Dermis microvascular lymphatic vessel endothelial cell (primary cell): ENCODE measurements around the gene ZNF714. TPM values are rescaled to one million over a fixed set of nuclear protein-coding genes. Genes with fewer than 3 reads are reported as not detected.
"Not testable (repeated sequence)": the region's sequence is repeated elsewhere in the genome, so short reads cannot be mapped to it uniquely, and the experiment has no call there.

Experiments
- DNase-seq, 2 donors: peaks; one replicate each; pipeline versions ENCODE4 v3.0.0 to v3.0.0-alpha.2; 2010; ENCODE audit warnings: low read depth in 2 of 2
- total RNA-seq: library from RNA; depleted of rRNA; stranded (reverse); fragments of >200 nt; gene quantifications from 2 replicates; pipeline ENCODE4 v1.2.1, GENCODE V29; 2014

ZNF714 gene
- total RNA-seq, 1 donor from 2014 or later: 7.1 TPM

DNA sequence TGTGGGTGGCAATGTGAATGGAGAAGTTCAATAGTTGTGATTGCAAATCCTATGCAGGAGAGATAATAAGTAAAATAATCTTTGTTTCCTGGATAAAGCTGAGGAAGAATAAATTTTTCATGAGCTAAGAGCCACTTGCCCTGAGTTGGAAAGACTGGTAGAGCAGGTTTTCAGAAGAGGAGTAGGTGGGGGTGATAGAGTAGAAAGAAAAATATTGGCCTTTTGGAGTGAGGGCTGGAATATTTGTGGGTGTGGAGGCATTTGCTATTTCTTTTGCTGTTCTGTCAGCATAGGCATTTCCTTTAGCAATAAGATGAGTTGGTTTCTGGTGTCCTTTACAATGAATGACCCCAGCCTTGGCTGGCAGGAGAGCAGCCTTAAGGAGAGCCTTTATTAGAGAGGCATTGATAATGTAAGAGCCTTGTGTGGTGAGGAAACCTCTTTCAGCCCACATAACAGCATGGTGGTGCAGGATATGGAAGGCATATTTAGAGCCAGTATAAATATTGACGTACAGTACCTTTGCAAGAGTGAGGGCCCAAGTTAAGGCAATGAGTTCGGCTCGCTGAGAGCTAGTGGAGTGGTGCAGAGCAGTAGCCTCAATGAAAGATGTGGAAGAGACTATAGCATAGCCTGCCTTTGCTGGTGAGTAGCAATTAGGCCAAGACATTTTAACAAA is 48.2 kb downstream of the ZNF714 start:
- no peak for DNase-seq

DNA sequence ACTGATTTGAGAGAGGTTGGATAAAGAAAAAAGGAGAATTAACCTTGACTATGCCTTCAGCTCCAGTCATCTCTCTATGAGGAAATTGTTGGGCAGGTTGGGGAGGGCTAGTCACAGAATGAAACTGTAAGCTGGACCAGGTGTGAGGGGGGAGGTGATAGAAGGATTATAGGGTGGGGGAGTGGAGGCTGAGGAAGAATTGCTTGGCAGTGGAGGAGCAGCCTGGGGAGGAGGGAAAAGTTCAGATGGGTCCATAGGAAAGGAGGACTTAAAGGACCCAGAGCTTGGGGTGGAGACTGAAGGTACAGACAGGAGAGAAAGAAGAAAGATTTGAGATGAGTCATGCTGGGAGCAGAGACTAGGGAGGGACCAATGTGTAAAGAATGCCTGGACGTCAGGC is 51.6 kb downstream of the ZNF714 start:
- DNase-seq: no peak

DNA sequence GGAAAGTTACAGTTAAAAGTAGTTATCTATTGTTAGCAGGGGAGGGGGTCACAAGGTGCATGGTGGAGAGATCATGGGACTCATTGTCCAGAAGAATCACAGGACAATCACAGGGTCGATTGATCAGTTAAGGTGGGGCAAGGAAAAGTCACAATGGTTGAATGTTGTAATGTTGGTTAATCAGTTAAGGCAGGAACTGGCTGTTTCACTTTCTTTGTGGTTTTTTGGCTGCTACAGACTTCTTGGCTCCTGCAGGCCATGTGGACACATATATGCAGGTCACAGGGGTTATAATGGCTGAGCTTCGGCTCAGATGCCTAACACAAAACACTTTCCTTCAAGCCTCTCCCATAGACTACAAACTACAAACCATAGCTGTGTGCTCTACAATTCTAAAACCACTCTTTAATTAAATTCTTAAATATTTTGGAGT is 52.9 kb downstream of the ZNF714 start:
- DNase-seq: no peak

DNA sequence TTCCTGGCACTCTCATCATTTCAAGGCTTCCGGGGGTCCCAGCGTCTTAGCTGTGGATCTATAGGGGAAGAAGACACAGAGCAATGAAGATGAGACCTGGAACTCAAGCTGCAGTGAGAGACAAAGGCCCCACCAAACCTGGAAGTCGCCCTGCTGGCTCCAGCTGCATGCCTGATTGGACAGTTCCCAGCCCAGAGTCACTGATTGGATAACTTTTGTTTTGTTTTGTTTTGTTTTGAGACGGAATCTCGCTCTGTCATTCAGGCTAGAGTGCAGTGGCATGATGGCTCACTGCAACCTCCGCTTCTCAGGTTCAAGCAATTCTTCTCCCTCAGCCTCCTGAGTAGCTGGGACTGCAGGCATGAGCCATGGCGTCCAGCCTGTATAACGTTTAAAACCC is 53.4 kb downstream of the ZNF714 start:
- DNase-seq: no peak

DNA sequence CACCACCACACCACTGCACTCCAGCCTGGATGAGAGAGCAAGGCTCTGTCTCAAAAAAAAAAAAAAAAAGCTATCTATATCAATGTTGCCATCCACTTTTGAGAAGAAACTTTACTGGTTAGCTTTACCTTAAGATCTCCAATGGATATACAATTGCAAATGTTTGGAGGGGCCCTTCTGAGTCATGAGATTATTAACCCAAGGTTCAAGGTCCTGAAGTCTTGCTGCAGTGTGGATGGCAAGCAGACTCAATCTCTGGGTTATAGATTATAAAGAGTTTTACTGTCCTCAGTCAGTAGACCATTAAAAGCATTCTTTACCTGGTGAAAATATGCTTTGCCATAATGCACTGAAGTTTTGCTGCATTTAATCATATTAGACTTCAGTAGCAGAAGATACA is 56.1 kb downstream of the ZNF714 start:
- no peak for DNase-seq

DNA sequence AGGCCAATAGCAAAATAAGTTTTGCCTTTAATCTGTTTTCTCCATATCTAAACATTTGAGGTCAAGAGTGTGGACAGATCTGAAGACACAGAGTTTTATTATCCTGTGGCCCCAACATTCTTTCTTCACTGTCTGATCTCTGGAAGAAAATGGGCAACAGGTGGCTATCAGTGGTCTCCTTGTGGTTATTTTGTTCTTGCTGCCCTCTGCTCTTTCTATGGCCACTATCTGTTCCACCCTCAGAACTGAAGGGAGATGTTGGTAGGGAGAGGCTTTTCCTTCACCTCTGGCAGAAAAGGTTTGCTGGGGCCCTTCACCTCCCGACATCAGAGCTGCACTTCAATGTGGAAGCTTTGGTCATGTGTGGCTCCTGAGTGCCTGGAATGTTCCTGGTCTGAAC is 59.0 kb downstream of the ZNF714 start:
- DNase-seq: not testable (repeated sequence)

DNA sequence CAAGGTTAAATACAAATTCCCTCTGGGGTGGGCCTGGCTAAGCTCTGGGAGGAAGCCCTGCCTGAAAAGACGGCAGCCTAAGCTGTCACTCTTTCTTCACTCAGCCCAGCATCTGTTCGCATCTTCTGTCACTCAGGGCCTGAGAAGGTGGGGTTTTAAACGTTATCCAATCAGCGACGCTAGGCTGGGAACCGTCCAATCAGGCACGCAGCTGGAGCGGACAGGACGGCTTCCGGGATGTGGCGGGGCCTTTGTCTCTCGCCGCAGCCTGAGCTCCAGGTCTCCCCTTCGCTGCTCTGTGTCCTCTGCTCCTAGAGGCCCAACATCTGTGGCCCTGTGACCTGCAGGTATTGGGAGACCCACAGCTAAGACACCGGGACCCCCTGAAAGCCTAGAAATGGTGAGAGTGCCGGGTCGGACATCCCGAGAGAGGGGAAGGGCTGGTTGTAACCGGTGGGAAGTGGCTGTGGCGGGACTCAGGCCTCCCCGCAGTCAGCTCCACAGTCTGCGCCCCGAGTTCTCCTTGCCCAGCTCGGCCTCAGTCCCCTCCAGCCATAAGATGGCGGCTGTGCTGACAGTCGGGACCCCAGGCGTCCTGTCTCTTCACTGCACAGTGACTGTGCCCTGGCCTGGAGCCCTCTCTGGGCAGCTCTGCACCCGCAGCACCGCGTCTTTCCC is 59.9 kb downstream of the ZNF714 start, which contains the start of gene ZNF431:
Gene ZNF431 (plus strand): TSS at position 254 of the 678 bp plus-strand sequence. CDS start 144 bp downstream, at position 398.
- peak; percentile 89 to 95 for DNase-seq

DNA sequence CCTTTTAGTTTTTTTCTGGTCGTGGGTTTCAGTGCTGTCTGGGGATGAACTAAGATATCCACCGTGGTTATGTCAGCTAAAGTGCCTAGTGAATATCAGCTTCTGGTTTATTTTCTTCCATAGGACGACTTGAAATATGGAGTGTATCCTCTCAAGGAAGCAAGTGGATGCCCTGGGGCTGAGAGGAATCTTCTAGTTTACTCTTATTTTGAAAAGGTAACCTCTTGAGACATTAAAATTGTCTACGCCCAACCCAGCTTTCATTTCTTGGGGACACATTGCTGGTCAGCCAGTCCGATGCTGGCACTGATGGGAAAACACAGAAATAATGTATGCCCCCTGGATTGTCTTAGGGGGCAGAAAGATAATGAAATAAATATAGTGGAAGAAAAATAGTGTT is 61.4 kb downstream of the ZNF714 start:
- DNase-seq: no peak

DNA sequence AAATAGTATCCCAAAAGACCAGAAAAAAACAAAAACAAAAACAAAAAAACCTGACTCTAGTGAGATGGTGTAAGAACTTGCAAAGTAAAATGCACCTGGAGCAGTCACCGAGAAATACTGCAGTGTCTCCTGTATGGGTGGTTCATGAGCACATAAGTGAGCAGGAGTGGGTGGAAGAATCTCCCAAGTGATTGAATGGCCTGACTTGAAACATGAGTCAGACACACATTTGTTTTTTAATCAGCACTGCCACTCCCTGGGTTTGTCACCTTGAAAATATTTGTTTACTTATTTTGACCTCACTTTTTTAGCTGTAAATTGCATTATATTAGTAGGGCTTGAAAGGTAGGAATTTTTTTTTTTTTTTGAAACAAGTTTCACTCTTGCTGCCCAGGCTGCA is 61.9 kb downstream of the ZNF714 start:
- no peak for DNase-seq

DNA sequence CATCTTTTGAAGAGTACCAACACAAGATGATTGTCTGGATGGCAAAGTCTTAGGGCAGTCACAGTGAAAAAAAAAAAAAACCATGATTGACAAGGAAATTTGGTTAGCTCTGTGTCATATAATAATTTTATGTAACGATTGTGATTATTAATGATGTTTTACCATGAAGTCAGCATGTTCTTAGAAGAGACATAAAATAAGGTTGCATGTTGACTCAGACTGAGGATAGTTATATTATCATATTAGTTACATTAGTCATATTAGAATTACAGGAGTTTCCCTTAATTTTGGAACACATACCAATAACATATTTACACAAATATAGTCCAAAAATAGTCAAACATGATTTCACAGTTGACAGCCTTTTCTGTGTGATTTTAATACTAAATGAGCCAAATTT is 65.5 kb downstream of the ZNF714 start:
- no peak for DNase-seq

DNA sequence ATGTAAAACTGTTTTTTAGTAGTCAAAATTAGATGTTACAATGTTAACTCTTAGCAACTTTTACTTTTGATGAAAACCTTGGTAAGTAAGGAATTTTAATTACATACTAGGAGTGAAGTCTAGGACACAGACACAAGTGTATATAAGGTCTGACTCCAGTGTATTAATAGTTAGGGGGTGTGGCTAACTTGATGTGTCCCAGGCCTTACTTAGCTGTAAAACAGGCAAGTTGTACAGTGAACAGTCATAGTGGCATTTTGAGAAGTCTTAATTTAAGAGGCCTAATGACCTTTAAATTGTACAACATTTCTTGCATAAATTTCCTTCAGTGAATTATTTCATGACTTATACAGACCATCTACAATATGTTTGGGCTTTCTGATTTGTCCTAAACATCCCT is 66.7 kb downstream of the ZNF714 start:
- no peak for DNase-seq

DNA sequence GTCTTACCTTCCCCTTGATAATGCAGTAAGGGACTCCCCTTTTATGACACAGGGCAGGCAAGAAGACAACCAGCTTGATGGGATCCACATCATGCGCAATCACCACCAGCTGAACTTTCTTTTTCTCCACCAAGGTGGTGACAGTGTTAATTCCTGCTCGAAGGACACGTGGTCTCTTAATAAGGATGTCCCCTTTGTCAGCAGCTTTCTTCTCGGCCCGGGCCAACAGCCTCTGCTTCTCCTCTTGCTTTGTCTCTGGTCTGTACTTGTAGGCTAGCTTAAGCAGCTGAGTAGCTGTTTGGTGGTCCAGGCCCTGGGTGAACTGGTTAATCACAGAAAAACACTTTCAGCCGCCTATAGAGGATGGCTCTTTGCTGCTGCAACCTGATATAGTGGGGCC is 67.9 kb downstream of the ZNF714 start:
- DNase-seq: no peak

DNA sequence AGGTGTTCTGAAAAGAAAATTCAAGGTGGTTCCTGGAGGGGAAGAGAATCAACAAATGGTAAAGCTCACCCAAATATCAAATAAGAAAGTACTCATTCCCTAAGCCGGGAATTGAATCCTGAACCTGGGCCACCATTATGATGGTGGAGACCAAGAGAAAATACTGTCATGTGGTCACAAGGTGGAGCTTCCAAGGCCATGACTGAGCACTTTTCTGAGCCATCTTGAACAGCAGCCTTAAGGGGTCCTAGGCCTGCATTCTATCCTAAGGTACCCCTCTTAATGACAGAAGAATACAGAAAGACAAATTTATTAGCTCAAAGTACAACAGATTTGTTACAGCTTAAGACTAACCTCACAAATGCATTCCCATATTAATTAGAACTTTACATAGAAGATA is 69.5 kb downstream of the ZNF714 start:
- no peak for DNase-seq

DNA sequence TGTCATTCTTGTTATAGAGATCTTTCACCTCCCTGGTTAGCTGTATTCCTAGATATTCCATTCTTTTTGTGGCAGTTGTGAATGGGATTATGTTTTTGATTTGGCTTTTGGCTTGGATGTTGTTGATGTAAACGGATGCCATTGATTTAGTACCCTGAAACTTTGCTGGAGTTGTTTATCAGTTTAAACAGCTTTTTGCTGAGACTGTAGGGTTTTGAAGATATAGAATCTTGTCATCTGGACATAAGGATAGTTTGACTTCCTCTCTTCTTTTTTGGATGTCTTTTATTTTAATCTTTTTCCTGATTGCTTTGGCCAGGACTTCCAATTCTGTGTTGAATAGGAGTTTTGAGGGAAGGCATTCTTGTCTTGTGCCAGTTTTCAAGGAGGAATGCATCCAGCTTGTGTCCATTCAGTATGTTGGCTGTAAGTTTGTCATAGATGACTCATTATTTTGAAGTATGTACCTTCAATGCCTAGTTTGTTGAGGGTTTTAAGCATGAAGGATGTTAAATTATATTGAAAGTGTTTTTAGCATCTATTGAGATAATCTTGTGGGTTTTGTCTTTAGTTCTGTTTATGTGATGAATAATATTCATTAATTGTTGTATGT is 76.6 kb downstream of the ZNF714 start:
- DNase-seq: no peak

DNA sequence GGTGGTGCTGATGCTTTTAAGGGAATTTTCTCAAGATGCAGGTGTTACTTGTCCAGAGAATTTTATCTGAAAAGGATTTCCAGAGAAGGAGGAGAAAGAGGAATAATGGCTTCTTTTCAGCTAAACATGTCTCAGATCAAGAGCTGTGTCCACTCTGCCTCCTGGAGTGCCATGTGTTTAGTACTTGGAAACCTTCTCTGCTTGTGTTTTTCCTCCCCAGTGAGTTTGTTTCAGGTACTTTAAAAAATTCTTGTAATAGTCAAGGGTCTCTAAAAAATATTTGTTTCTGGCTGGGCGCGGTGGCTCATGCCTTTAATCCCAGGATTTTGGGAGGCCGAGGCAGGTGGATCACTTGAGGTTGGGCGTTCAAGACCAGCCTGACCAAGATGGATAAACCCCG is 82.5 kb downstream of the ZNF714 start:
- DNase-seq: no peak

DNA sequence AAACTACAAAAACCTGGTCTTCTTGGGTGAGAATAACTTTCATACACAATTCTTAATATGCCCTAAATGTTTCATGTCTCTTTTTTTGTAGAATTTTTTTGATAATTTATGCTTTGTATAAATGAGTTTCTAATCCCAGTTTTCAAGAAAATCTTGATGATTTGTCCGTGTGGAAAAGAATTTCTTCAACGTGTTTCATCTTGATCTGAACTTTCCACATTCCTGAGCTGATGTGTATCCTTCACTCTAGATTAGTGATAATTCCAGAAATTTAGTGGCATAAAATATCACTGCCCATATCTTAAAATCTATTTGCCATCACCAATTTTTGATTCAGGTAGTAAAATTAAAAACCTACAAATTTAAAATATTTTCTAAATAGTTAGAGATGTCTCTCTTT is 84.4 kb downstream of the ZNF714 start:
- DNase-seq: no peak

Other genes starting within 250 kb of the ZNF714 start
- 10.0 TPM in 2 replicates for gene ZNF85, start 159.0 kb upstream of the ZNF714 start, total RNA-seq
- gene ZNF430, start 61.5 kb upstream of the ZNF714 start, total RNA-seq: 3.9 and 4.7 TPM in 2 replicates
- 2.8 and 4.3 TPM in 2 replicates for gene ZNF431, start 59.8 kb downstream of the ZNF714 start, total RNA-seq
- 6.0 and 8.1 TPM in 2 replicates for gene ZNF708, start 247.2 kb downstream of the ZNF714 start, total RNA-seq